GM18861 (cell line): ENCODE results near the gene VEGFA.

Experiments used
- ATAC-seq: cut with Tn5 transposase; IDR thresholded peaks from one replicate; pipeline ENCODE4 v1.9.1; 2021; ENCODE audit not compliant: unreplicated experiment

VEGFA gene

DNA sequence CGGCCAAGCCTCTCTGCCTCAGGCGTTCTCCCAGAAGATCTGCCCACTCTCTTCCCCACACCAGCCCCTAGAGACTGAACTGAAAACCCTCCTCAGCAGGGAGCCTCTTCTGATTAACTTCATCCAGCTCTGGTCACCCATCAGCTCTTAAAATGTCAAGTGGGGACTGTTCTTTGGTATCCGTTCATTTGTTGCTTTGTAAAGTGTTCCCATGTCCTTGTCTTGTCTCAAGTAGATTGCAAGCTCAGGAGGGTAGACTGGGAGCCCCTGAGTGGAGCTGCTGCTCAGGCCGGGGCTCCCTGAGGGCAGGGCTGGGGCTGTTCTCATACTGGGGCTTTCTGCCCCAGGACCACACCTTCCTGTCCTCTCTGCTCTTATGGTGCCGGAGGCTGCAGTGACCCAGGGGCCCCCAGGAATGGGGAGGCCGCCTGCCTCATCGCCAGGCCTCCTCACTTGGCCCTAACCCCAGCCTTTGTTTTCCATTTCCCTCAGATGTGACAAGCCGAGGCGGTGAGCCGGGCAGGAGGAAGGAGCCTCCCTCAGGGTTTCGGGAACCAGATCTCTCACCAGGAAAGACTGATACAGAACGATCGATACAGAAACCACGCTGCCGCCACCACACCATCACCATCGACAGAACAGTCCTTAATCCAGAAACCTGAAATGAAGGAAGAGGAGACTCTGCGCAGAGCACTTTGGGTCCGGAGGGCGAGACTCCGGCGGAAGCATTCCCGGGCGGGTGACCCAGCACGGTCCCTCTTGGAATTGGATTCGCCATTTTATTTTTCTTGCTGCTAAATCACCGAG, 14.2 kb downstream of the VEGFA start:
- no peak for ATAC-seq

DNA sequence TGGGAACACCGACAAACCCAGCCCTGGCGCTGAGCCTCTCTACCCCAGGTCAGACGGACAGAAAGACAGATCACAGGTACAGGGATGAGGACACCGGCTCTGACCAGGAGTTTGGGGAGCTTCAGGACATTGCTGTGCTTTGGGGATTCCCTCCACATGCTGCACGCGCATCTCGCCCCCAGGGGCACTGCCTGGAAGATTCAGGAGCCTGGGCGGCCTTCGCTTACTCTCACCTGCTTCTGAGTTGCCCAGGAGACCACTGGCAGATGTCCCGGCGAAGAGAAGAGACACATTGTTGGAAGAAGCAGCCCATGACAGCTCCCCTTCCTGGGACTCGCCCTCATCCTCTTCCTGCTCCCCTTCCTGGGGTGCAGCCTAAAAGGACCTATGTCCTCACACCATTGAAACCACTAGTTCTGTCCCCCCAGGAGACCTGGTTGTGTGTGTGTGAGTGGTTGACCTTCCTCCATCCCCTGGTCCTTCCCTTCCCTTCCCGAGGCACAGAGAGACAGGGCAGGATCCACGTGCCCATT, 15.3 kb downstream of the VEGFA start:
- no peak for ATAC-seq

DNA sequence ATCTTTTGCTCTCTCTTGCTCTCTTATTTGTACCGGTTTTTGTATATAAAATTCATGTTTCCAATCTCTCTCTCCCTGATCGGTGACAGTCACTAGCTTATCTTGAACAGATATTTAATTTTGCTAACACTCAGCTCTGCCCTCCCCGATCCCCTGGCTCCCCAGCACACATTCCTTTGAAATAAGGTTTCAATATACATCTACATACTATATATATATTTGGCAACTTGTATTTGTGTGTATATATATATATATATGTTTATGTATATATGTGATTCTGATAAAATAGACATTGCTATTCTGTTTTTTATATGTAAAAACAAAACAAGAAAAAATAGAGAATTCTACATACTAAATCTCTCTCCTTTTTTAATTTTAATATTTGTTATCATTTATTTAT, 15.9 kb downstream of the VEGFA start:
- ATAC-seq: no peak

DNA sequence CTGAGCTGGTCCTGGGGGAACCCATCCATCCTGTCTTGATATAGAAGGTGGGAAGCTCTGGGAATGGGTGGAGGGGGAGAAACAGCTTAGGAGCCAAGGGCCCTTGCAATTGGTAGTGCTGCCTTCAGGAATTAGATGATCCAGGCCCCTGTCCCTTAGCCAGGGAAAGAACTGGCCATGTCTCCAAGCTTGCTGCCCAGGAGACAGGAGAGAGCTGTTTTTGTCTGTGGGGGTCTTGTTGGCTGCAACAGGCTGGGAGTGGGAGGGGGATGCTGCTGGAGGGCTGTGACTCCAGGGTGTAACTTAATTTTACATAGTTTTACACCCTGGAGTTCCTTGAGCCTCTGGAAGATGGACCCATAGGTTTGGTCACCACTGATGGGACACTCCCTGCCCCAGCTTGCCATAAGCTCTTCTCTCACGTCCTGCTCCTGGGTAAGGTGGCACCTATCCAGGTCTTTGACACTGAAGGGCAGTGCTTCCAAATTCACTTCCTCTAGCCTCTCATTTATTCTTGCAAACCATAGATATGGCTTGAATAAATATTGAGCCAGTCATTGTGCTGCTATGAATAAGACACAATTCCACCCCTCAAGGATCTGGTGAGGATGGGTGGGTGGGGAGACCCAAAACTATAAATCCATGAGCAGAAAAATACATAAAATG, 16.8 kb downstream of the VEGFA start:
- ATAC-seq: no peak

DNA sequence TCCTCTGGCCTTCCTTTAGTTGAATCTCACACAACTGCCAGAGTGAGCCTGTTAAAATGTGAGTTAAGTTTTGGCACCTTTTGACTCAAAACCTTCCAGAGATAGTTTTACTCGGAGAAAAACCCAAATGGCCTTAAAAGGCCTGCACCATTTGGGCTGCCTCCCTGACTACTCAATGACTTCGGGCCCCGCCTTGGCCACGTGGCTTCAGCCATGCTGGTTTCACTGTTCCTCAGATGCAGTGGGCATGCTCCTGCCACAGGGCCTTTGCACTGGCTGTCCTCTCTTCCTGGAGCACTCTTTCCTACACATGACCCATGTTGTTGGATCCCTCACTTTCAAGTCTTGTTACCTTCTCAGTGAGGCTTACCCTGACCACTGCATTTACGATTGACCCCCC, 18.3 kb downstream of the VEGFA start:
- no peak for ATAC-seq

DNA sequence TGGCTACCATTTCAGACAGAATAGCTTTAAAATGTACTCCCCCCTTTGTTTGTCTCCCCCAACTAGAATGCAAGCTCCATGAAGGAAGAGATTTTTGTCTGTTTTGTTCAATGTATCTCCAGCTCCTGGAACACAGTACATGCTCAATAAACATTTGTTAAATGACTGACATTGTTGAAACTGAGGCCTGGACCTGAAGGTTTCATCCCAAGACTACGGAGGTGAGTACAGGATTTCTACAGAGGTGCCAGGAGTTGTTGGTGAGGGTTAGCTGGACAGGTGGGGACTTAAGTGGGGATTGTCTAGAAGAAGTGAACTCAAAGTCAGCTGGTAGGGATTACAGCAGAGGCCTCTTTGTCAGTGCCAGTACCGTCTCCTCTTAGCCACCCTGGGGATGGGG, 19.4 kb downstream of the VEGFA start:
- ATAC-seq: no peak

DNA sequence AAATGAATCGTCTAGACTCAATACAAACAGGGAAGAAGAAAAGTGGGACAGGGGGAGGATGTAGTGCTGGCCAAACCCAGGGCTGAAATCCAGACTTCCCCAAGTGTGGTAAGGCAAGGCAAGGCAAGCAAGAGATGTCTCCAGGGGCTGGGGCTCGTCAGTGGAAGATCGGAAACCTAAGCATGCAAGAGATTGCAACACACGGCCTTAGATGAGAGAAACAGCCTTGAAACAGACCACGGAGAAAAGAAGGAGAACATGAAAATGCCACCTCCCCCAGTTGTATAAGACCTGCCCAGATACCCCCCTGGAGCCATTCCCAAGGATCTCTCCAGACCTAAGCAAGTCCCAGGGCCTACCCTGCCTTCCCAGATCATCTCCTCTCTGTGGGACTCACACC, 20.0 kb downstream of the VEGFA start:
- no peak for ATAC-seq

DNA sequence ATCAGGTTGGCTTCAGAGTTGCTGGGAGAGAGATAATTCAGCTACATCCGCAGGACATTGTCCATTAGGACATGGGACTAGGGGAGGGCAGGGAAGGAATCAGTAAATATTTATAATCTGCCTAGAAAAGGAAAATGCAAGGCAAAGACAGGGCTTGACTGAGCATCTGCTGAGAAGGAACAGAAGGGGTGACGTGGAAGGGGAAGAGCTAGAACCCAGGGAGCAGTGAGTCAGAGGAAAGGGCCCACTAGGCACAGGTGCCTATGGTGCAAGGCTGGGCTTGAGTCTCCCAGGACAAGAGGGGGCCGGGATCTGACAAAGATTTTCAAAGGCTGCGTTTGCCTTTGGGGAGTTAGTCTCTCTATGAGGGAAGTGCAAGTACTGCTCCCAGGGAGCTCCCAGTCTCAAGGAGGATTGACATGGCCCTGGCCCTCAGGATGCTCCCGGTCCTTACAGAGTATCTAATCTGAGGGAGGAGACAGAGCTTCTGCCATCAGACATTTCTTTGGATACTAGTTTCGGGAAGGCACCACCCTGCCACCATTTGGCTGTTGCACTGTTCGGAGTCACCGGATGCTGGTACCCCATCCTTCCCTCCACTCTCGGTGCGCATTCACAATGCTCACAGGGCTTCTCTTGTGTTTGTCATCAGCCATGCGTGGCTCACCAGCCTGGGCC, 21.9 kb downstream of the VEGFA start:
- no peak for ATAC-seq

DNA sequence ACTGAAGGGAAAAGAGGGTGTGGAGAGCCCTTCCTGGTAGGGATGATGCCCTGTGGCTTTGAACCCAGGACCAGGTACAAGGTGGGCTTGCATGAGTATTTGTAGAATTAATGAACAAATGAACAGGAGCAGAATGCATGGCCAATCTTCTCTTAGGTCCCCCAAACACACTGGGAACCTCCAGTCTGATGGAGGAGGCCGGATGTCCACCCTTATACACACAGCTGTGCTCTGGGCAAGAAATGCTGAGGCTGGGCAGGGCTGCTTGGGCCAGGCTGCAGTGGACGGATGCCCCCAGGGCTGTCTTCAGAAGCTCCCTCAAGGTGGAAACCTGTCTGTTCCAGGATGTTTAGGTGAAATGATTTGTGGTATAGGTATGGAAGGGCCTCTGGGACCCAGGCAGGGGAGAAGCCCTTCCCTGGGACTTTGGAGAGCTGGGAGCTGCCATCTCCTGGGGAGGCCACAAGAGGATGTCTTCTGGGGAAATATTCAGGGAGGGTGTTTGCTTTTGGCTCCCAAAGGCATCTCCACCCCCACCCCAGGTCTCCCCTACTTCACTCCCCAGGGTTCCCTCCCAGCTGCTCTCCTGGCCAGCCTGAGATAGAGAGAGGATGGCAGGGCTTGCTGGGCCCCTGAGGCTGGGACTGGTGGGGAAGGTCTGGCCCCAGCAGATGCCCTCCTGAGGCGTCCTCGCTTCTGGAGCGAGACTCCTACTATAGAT, 23.3 kb downstream of the VEGFA start:
- no peak for ATAC-seq

DNA sequence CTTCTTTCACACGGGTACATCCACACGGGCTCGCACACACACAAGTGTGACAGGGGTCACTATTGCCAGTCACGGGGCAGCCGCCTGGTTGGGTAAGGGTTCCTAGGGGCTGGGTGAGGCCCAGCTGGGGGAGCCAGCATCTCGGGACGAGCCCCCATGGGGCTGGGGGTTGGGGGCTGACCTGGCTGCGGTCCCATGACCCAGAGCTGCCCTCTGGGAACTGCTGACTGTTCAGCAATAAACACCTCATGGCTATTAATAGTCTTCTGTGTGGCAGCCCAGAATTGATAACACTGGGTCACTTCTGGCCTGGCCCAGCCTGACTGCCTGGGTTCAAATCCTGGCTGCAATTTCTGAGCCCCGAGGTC, 23.8 kb downstream of the VEGFA start:
- ATAC-seq: no peak

DNA sequence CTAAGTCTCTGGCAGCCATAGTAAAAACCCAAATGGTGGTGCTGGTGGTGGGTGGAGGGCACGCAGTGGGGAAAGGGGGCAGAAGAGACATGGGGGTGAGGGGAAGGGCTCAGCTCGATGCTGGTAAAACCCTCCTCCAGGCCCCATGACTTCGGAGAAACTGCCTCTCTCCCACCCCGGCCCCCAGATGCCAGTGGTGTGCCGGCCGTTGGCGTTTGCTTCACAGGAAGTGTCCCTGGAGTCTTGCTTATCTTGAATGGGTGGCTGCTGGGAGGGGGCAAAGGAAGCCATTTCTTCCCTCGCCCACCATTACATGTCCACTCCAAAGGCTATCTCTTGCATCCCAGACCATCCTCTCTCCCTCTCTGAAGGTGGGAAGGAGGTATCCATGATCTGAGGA, 25.4 kb downstream of the VEGFA start:
- no peak for ATAC-seq

DNA sequence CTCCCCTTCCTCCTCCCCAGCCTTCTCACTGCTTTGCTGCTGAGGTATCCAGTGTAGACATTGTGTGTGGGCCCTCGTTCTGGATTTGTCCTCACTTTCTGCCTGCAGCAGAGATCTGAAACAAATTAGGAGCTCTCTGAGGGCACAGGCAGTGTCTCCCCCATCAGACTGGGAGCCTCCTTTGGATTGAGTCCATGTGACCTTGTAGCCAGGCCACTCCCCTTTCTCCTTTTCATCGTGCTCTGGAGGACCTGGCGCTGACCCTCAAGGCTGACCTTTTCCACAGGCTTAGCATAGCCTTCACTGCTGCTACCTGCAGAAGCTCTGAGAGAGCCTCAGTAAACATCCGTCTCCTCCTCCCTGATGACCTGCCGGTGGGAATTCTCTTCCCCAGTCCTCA, 26.2 kb downstream of the VEGFA start:
- no peak for ATAC-seq

DNA sequence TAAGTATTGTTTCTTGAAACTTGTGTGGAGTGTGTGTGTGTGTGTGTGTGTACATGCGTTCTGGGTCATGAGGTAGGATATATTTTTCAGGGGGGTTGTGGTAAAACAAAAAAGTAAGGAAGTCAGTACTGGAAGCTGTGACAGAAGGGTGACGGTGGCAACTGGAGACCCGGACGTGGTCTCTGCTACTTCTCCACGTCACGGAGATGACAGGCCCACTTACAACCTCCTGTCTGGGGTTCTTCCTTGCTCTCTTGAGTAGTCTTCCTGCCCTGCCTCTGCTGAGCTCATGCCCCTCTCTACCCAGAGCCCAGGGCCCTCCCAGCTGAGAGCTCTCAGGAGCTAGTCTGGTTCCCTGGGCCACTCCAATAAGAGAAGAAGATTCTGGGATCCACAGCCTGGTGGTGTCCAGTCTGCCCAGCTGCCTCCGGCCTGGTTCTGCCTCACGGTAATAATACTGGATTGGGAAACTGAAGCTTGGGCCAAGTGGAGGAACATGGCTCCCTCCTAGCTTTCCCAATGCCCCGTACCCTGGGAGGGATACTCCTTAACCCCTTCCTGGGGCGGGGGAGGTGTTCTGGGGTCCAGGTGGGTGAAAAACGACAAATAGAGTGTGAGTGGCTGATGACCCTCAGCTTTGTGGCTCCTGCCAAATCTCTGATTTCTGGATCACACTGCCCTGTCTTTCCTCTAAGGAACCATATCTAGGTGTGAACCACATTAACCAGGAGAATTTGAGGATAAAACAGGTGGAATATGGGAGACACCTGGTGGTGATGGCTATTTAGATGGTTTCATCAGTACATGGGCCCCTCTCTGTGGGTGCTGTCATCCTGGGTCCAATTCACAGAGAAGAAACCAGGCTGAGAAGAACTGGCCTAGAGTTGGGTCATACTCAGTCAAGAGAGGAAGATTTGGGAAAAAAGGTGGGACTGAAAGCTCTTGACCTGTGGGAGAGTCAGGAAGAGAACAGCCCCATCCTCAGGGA, 27.2 kb downstream of the VEGFA start:
- no peak for ATAC-seq

DNA sequence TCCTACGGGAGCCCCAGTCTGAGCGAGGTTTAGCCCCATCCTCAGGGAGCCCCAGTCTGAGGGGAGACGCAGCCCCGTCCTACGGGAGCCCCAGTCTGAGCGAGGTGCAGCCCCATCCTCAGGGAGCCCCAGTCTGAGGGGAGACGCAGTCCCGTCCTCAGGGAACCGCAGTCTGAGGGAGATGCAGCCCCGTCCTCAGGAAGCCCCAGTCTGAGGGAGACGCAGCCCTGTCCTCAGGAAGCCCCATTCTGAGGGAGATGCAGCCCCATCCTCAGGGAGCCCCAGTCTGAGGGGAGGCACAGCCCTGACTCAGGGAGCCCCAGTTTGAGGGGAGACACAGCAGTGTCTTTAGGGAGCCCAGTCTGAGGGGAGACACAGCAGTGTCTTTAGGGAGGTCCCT, 27.9 kb downstream of the VEGFA start:
- ATAC-seq: no peak

DNA sequence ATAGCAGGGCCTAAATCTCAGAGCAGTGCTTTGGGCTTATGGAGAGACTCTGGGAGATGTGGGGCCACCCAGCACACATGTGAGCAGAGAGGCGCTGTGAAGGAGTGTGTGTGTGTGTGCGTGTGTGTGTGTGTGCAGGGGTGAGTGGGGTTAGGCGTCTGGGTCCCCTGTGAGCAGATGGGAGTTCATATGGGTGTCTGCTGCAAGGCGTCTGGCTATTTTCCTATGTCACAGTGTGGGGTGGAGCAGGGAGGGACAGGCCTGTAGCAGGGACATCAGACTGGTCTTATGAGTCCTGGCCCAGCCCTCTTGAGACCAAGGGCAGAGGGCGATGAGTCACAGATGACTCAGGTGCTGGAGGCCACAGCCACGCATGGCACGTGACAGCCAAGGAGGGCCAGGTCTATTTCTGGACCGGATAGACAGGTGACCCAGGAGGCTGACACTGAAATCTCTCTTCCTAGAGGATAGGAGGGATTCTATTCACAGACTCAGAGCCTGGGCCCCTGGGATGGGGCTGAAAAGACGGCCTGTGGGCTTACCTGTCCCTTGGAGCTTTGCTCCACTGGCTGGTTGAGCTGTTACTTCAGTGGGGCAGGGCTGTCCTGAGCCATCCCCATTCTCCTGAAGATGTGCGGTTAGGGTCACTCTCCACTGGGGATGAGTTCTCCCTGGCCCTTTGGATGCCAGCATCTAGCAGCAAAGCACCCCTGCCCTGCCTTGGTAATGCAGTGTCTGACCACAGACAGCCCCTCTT, 28.9 kb downstream of the VEGFA start:
- peak; percentile 78 for ATAC-seq

DNA sequence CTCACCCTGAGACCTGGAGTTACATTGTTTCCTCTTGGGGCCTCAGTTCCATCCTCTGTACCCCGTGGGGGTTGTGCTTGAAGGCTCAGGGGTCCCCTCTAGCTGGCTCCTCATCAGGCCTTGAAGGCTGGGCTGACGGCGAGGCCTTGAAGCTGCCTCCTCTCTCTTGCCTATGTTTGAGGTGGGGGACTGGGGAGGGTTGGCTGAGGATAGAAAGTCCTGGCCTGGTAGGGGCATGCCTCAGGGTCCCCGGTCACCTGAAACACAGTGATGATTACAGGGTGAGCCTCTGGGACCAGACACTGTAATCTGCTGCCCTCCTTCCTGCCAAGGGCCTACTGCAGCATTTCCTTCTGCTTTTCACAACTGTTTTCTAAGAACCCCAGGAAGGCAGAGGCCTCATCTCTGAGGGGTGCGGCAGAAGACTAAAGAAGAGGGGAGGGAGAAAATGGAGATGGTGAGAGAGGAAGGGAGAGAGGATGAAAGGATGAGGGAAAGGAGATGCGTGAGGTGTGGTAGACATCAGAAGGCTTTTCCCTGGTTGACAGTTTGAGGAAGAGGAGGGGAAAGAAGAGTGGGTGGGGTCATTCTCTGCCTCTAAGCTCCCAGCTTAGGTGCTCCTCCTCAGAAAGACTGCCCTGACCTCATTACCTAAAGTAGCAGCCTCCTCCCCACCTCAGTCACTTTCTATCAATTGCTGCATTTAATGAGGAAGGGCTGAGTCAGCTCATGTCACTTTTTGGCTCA, 29.7 kb downstream of the VEGFA start:
- no peak for ATAC-seq

DNA sequence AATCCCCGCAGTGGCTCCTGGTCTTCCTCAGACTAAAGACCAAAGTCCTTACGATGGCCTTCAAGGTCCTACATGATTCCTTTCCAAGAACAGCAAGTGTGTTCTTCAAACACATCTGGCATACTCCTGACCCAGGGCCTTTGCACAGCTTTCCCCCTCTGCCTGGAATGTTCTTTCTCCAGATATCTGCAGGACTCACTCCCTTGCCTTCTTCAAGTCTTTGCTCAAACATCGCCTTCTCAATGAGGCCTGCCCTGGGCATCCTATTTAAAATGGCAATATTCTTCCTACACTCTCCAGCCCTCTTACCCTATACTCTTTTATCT, 30.2 kb downstream of the VEGFA start:
- no peak for ATAC-seq

DNA sequence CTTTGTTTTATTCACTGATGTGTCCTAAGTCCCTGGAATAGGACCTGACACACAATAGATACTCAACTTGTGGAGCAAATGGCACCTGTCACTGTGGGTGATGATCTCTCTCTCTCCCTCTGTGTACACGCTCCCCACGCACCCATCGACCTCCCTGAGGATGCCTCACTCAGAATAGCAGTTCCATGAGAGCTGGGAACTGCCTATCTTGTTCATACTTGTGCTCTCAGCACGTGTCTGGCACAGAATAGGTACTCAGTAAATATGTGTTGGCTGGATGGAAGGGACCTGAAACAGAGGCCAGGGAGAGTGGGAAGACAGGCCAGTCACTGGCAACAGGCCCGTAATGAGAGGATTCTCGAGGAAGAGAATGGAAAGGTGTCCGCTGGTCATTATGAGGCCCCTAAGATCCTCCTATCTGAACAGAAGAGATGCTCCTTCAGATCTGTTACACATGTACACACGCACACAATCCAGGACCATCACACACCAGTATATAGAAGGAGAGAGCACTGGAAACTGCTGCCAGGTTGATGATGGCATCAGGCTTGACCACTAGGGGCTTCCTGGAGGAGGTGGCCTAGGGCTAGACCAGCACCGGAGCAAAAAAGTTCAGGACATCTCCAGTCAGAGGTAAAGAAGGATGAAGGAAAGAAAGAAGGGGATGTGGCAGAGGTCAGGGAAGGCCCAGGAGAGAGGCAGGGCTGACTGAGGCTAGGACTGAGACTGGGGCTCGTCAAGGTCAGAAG, 30.9 kb downstream of the VEGFA start:
- ATAC-seq: no peak
